Coronary artery (tissue), 2 donors: ENCODE results near the gene CHSY3.

Experiments used
- DNase-seq: peaks from one replicate; pipeline ENCODE4 v3.0.0-alpha.2; 2017; ENCODE audit warnings: low spot score
- H3K27ac ChIP-seq, 2 donors: fragments of 200-600 bp; sonication (generic); one replicate each; pipeline ENCODE4 v1.5.1; 2016 to 2019
- H3K4me3 ChIP-seq: fragments of 200-600 bp; sonication (generic); 2 replicates; pipeline ENCODE4 v1.5.1; 2016; ENCODE audit warnings: mild to moderate bottlenecking, moderate library complexity
- TF ChIP-seq, protein P1 (sequence below): fragments of 200-600 bp; sonication (generic); IDR thresholded peaks from one replicate; pipeline ENCODE4 v1.5.1; 2019; ENCODE audit warnings: antibody characterized with exemption

Gene CHSY3

DNA sequence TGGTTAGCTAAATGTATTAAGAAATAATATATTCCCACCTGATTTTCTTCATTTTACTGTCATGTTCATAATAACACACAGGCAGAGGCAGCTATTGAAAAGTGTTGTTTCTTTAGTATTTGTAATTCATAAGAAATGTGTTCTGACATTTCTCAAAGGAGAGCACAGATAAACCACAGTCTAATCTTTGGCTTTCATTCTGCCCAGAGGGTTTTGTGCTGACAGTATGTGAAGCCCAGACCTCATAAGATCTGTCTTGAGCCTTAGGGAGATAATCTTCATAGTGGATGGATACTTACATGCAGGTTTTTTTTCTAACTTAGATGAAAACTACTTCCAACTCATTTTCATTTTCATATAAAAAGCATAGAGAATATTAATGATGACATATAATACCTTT is 206.1 kb downstream of the CHSY3 start:
- no peak for DNase-seq
- H3K27ac ChIP-seq = no peak overlapping the region
- H3K4me3 ChIP-seq = no peak overlapping the region
- TF ChIP-seq, protein P1, sequence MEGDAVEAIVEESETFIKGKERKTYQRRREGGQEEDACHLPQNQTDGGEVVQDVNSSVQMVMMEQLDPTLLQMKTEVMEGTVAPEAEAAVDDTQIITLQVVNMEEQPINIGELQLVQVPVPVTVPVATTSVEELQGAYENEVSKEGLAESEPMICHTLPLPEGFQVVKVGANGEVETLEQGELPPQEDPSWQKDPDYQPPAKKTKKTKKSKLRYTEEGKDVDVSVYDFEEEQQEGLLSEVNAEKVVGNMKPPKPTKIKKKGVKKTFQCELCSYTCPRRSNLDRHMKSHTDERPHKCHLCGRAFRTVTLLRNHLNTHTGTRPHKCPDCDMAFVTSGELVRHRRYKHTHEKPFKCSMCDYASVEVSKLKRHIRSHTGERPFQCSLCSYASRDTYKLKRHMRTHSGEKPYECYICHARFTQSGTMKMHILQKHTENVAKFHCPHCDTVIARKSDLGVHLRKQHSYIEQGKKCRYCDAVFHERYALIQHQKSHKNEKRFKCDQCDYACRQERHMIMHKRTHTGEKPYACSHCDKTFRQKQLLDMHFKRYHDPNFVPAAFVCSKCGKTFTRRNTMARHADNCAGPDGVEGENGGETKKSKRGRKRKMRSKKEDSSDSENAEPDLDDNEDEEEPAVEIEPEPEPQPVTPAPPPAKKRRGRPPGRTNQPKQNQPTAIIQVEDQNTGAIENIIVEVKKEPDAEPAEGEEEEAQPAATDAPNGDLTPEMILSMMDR = no peak

DNA sequence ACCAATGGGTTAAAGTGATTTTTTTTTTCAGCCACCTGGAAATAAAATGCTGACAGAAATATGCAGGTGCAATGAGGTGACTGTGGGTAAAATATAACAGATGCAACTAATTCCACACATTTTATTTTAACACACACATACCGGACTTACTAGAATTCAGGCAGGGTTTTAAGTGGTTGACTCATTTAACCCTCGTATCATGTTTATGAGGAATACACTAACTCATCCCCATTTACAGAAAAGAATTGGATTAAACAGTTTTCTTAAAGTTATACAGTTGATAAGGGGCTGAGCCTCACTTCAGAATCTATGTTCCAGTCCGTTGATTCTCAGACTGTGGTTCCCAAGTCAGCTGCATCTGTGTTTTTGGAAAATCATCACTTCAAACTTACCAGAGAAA is 207.5 kb downstream of the CHSY3 start:
- no peak overlapping the region for H3K27ac ChIP-seq
- no peak for DNase-seq
- TF ChIP-seq, protein P1 = no peak
- no peak overlapping the region for H3K4me3 ChIP-seq

DNA sequence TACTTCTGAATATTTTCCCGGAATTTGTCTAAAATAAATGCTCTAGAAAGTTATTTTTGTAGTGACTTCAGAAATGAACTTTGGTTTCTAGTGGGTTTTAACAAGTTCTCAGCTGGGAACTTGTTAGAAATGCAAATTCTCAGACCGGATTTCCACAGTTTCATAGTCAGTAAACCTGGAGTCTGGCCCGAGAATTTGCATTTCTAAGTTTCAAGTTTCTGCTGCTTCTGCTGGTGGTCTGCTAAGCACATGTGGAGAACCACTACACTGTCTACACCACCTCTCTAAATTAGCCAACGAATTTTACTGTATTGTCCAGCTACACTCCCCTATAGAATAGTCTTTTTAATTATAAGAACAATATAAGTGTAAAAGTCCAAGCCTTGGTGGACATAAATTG is 208.0 kb downstream of the CHSY3 start:
- no peak for DNase-seq
- Histone ChIP-seq H3K4me3 (no peak overlapping the region), H3K27ac (no peak overlapping the region)
- TF ChIP-seq, protein P1 = no peak

DNA sequence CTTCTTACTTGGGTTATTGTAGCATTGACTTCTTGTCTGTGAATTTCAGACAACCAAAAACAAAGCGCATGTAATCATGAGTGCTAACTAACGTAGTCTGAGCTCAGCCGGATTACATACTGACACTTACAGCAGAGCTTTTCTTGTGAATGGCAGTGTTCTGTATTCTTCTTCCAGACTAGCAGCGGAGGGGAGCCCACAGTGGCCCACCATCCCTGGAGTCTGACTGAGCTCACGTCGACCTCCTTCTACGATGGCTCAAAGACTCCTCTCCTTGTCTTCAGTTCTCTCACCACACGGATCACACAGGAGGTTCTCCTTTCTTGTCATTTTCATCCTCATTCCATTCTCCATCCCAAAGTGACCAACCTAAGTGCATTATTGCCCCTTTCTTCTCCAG is 211.4 kb downstream of the CHSY3 start:
- no peak overlapping the region for H3K27ac ChIP-seq
- H3K4me3 ChIP-seq = no peak overlapping the region
- DNase-seq = no peak
- TF ChIP-seq, protein P1 = no peak

DNA sequence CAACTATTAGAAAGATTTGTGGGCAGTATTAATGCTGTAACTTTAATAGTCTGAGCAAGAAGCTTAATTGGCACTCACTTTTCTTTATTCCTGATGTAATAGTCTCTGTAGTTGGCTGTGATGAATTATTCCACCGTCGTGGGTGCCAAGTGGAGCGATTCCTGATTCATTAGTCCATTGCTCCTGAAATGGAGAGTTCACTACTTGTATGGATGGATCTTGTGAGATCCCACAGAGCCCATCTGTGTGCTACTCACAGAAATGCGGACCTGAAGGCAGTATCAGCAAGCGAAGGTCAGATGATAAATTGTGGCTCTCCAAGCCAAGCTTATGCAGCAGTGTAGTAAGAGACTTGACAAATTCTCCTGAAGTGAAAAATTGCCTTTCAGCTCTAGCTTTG is 212.2 kb downstream of the CHSY3 start:
- H3K4me3 ChIP-seq = no peak overlapping the region
- no peak for DNase-seq
- TF ChIP-seq, protein P1 = no peak

DNA sequence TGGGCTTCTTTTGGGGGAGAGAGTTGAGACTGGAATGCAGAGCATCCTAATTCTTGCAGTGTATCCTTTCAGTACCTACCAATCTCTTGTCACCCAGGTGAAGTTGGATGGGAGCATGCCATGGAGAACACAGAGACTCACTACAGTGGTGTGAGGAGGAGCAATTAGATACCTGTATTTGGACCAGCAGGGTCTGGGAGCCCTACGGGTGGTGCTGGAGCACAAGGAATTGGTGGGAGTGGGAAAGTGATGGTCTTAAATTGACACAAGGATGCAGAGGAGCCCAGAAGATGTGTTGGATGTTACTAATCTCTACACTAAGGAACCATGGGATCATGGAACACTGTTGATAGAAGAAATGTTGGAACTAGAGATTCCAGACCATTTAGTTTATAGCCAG is 212.7 kb downstream of the CHSY3 start:
- no peak for DNase-seq
- TF ChIP-seq, protein P1 = no peak
- no peak overlapping the region for H3K27ac ChIP-seq
- H3K4me3 ChIP-seq = no peak overlapping the region

More for the DNA sequence above, 212.2 kb downstream of the CHSY3 start:
- no peak overlapping the region for H3K27ac ChIP-seq

DNA sequence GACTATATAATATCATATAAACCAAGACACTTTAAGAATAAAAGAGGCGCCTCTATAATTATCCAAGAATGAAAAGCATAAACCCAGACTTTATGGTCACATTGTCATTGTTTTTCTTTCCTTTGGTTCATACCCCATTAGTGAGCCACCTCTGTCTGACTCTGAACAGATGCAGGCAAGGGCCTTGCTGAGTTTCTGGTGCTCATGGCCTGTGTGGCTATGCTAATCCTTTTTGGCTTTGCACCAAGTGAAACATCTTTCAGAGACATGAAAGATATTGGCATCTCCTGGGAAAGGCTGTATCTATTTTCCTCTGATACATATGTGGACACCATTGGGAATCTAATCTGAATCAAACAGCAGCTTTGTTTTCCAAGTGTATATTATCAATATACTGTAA is 222.5 kb downstream of the CHSY3 start:
- Histone ChIP-seq H3K4me3 (no peak overlapping the region), H3K27ac (no peak overlapping the region)
- TF ChIP-seq, protein P1 = no peak
- no peak for DNase-seq
